ENCODE data around the gene DDX17. TPM values are rescaled to one million over a fixed set of nuclear protein-coding genes. Genes with fewer than 3 reads are reported as not detected.

Gene DDX17
- total and polyA plus RNA-seq, 10 of the 15 experiments (the other 5 are each of a cell fraction or from before 2014, with no cell fraction given): 25.2 to 778 (median 266) TPM

- in situ Hi-C loops (cut with MboI): no loop called here
- ChIA-PET CTCF (interaction anchor here (0.6 kb wide), 1 partner anchor 77 kb away, joined by 3 read pairs; no protein-coding TSS in a partner anchor), SMC1A (ENCODE audit: uncharacterized antibody, unreplicated experiment) (interaction anchor here (1.6 kb wide), 1 partner anchor 27 kb away, joined by 4 read pairs; no protein-coding TSS in a partner anchor), RAD21 (ENCODE audit: unreplicated experiment) (no interaction called here), POLR2A (interaction anchor here (0.5 kb wide), 1 partner anchor 296 kb away, joined by 3 read pairs; no protein-coding TSS in a partner anchor)
- H3K36me3 ChIP-seq (ENCODE audit: control insufficient read depth in 2 of 2, insufficient read depth in 2 of 2, low read length in 1 of 2): peaks cover 28 to 71% of the 10 kb centered on the region in 2 experiments
- H3K27ac ChIP-seq (ENCODE audit: control insufficient read depth, insufficient read depth): no peak overlapping the region
- FAIRE-seq (no peak), DNase-seq (ENCODE audit: low read depth, low spot score) (no peak), ATAC-seq (no peak)
- peaks cover 22% of the 10 kb centered on the region for H3K79me2 ChIP-seq (ENCODE audit: control insufficient read depth, insufficient read depth, low read length)
- intact Hi-C loops (cut with micrococcal nuclease; ENCODE audit: unreplicated experiment): no loop called here
- no TSS peak for BruUV-seq (replicated peaks)
- TF ChIP-seq NFXL1 (IDR thresholded peaks at IDR 0.05; ENCODE audit: borderline replicate concordance) (no peak), RB1 (IDR thresholded peaks at IDR 0.05; ENCODE audit: borderline replicate concordance) (no peak), SIX5 (IDR thresholded peaks at IDR 0.05; ENCODE audit: low read depth, low read length, severe bottlenecking) (no peak), TCF3 (IDR thresholded peaks at IDR 0.05; ENCODE audit: borderline replicate concordance, insufficient read depth, low read depth, low read length) (no peak), POLR2AphosphoS5 (IDR thresholded peaks at IDR 0.05; ENCODE audit: low read length) (no peak), NR2F1 (conservative IDR thresholded peaks at IDR 0.05) (no peak), HCFC1 (IDR thresholded peaks at IDR 0.05; ENCODE audit: low read length) (no peak), FOS (IDR thresholded peaks at IDR 0.05; ENCODE audit: borderline replicate concordance, extremely low read depth, insufficient read length) (no peak), CEBPB (IDR thresholded peaks at IDR 0.05; ENCODE audit: borderline replicate concordance in 1 of 2, low read depth in 2 of 2, low read length in 2 of 2) (no peak), PAX5 (IDR thresholded peaks at IDR 0.05; ENCODE audit: borderline replicate concordance, low read depth, low read length) (no peak), CUX1 (IDR thresholded peaks at IDR 0.05; ENCODE audit: insufficient replicate concordance, low read depth, low read length) (no peak), EED (IDR thresholded peaks at IDR 0.05; ENCODE audit: low read depth) (no peak)
- TF ChIP-seq, protein P1, sequence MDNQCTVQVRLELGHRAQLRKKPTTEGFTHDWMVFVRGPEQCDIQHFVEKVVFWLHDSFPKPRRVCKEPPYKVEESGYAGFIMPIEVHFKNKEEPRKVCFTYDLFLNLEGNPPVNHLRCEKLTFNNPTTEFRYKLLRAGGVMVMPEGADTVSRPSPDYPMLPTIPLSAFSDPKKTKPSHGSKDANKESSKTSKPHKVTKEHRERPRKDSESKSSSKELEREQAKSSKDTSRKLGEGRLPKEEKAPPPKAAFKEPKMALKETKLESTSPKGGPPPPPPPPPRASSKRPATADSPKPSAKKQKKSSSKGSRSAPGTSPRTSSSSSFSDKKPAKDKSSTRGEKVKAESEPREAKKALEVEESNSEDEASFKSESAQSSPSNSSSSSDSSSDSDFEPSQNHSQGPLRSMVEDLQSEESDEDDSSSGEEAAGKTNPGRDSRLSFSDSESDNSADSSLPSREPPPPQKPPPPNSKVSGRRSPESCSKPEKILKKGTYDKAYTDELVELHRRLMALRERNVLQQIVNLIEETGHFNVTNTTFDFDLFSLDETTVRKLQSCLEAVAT (IDR thresholded peaks at IDR 0.05): no peak
- TF ChIP-seq, protein P2, sequence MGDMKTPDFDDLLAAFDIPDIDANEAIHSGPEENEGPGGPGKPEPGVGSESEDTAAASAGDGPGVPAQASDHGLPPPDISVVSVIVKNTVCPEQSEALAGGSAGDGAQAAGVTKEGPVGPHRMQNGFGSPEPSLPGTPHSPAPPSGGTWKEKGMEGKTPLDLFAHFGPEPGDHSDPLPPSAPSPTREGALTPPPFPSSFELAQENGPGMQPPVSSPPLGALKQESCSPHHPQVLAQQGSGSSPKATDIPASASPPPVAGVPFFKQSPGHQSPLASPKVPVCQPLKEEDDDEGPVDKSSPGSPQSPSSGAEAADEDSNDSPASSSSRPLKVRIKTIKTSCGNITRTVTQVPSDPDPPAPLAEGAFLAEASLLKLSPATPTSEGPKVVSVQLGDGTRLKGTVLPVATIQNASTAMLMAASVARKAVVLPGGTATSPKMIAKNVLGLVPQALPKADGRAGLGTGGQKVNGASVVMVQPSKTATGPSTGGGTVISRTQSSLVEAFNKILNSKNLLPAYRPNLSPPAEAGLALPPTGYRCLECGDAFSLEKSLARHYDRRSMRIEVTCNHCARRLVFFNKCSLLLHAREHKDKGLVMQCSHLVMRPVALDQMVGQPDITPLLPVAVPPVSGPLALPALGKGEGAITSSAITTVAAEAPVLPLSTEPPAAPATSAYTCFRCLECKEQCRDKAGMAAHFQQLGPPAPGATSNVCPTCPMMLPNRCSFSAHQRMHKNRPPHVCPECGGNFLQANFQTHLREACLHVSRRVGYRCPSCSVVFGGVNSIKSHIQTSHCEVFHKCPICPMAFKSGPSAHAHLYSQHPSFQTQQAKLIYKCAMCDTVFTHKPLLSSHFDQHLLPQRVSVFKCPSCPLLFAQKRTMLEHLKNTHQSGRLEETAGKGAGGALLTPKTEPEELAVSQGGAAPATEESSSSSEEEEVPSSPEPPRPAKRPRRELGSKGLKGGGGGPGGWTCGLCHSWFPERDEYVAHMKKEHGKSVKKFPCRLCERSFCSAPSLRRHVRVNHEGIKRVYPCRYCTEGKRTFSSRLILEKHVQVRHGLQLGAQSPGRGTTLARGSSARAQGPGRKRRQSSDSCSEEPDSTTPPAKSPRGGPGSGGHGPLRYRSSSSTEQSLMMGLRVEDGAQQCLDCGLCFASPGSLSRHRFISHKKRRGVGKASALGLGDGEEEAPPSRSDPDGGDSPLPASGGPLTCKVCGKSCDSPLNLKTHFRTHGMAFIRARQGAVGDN (IDR thresholded peaks at IDR 0.05): no peak
- no peak overlapping the region for H3K4me3 ChIP-seq
- 98% methylated on average over 2 of the region's 2 CpGs for WGBS (ENCODE audit: insufficient coverage, insufficient replicate concordance, low lambda C conversion rate, missing lambda C conversion rate)
- H4K20me1 ChIP-seq (ENCODE audit: control insufficient read depth, insufficient read depth): peaks cover 6% of the 10 kb centered on the region; the same call in 1 of the 2 replicates
- H3K27me3 ChIP-seq (replicated peaks in 1 of 2; ENCODE audit: control insufficient read depth in 2 of 2, insufficient read depth in 2 of 2, low read length in 1 of 2): no peaks in the 10 kb centered on the region
- H3K4me2 ChIP-seq (ENCODE audit: control insufficient read depth, insufficient read depth): no peak overlapping the region
- H3K9me3 ChIP-seq (replicated peaks; ENCODE audit: control insufficient read depth, insufficient read depth, low read length): no peaks in the 10 kb centered on the region
- no peaks in the 10 kb centered on the region for H3K4me1 ChIP-seq (ENCODE audit: control insufficient read depth, insufficient read depth, low read length)
- H3K9ac ChIP-seq (ENCODE audit: control insufficient read depth, insufficient read depth, low read length): no peak overlapping the region
- H2AFZ ChIP-seq (ENCODE audit: control insufficient read depth, low read depth, low read length): no peak overlapping the region
Observed at GRCh38 chr22:38494498-38494897, 11.6 kb downstream of the DDX17 start.
